Measurements from ENCODE around the gene EPN1. TPM values are rescaled to one million over a fixed set of nuclear protein-coding genes. Genes with fewer than 3 reads are reported as not detected.

EPN1 gene
- total and polyA plus RNA-seq, 2 donors from 2014 or later: 138 to 145 TPM

DNA sequence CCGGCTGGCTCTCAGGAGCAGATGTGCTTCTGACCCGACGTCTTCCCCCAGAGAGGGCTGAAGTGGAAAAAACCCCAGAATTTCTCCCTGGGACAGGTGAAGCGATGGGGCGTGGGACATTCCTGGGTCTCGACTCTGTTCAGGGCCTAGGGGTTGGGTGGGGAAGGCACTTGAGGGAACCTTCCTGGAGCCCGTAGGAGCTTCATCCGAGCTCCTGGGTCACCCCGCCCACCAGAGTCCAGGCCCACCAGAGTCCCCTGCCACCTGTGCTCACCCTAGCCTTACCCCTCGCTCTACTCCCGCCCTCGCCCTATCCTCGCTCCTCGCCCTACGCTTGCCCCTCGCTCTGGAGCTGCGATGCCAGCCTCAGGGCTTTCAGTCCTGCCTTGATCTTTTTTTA is 23.2 kb downstream of the EPN1 start:
- no peaks in the 10 kb centered on the region for H3K9me3 ChIP-seq (ENCODE audit: control insufficient read depth in 2 of 3, insufficient read depth in 1 of 3, low read length in 3 of 3)
- H3K27ac ChIP-seq (ENCODE audit: low read depth in 2 of 2, low read length in 2 of 2): no peak overlapping the region
- no peak overlapping the region for H3K9ac ChIP-seq (ENCODE audit: low read length in 3 of 3)
- no peaks in the 10 kb centered on the region for H3K4me1 ChIP-seq (ENCODE audit: control insufficient read depth in 2 of 3, insufficient read depth in 2 of 3, low read depth in 1 of 3, low read length in 3 of 3)
- peaks cover 0 to 29% (median 11%) of the 10 kb centered on the region in 3 donors for H3K36me3 ChIP-seq (ENCODE audit: control insufficient read depth in 2 of 3, insufficient read depth in 3 of 3, low read length in 3 of 3)
- no peak overlapping the region for H3K4me3 ChIP-seq (ENCODE audit: low read length in 3 of 3)
- FAIRE-seq (no peak), DNase-seq (no peak)
- TF ChIP-seq, protein P1, sequence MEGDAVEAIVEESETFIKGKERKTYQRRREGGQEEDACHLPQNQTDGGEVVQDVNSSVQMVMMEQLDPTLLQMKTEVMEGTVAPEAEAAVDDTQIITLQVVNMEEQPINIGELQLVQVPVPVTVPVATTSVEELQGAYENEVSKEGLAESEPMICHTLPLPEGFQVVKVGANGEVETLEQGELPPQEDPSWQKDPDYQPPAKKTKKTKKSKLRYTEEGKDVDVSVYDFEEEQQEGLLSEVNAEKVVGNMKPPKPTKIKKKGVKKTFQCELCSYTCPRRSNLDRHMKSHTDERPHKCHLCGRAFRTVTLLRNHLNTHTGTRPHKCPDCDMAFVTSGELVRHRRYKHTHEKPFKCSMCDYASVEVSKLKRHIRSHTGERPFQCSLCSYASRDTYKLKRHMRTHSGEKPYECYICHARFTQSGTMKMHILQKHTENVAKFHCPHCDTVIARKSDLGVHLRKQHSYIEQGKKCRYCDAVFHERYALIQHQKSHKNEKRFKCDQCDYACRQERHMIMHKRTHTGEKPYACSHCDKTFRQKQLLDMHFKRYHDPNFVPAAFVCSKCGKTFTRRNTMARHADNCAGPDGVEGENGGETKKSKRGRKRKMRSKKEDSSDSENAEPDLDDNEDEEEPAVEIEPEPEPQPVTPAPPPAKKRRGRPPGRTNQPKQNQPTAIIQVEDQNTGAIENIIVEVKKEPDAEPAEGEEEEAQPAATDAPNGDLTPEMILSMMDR (IDR thresholded peaks at IDR 0.05; ENCODE audit: borderline replicate concordance, extremely low read depth, insufficient read depth): no peak
- no peaks in the 10 kb centered on the region for H3K27me3 ChIP-seq (ENCODE audit: control insufficient read depth, insufficient read depth, low read length)
- intact Hi-C loops (cut with DNase I): no loop called here

DNA sequence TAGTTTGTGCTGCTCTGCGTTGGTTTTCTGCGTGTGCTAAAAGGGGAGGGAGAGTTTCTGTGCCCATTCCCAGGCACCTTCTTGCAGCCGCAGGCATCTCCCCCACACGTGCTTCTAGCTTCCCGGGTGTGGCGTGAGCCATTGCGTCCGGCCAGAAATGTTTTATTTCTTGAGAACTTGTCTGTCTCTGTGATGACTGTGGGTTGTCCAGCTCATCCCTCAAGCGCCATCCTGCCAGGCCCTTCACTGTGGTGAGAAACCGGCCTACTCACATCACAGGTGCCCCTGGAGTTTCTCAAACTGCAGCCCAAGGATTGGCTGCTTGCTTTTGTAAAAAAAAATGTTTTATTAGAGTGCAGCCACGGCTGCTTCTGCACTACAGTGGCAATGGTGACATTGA is 24.2 kb downstream of the EPN1 start:
- Histone ChIP-seq H3K9ac (ENCODE audit: low read length in 3 of 3) (no peak overlapping the region), H3K27ac (ENCODE audit: low read depth in 2 of 2, low read length in 2 of 2) (no peak overlapping the region), H3K4me3 (ENCODE audit: low read length in 3 of 3) (no peak overlapping the region), H3K9me3 (ENCODE audit: control insufficient read depth in 2 of 3, insufficient read depth in 1 of 3, low read length in 3 of 3) (no peaks in the 10 kb centered on the region), H3K36me3 (ENCODE audit: control insufficient read depth in 2 of 3, insufficient read depth in 3 of 3, low read length in 3 of 3) (peaks cover 0 to 21% (median 10%) of the 10 kb centered on the region in 3 donors), H3K27me3 (ENCODE audit: control insufficient read depth, insufficient read depth, low read length) (no peaks in the 10 kb centered on the region), H3K4me1 (ENCODE audit: control insufficient read depth in 2 of 3, insufficient read depth in 2 of 3, low read depth in 1 of 3, low read length in 3 of 3) (no peaks in the 10 kb centered on the region)
- intact Hi-C loops (cut with DNase I): no loop called here
- DNase-seq (no peak), FAIRE-seq (no peak)
- TF ChIP-seq, protein P1 (IDR thresholded peaks at IDR 0.05; ENCODE audit: borderline replicate concordance, extremely low read depth, insufficient read depth): no peak

DNA sequence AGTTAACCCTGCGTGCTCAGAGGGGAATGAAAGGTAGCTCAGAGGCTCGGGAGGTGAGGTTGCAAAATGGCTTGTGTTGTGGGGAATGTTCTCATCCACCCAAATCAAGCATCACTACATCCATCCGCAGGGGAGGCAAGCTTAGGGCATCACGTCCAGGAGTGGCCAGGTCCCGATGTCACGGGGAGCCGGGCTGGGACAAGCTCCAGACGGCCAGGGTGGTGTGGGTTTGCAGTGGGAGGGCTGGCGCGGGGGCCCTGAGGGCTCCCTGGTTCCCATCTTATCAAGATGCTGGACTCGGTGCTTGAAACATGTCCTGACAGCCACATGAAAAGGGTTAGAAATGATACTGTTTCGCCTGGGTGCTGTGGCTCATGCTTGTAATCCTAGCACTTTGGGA is 25.8 kb downstream of the EPN1 start:
- TF ChIP-seq, protein P1 (IDR thresholded peaks at IDR 0.05; ENCODE audit: borderline replicate concordance, extremely low read depth, insufficient read depth): no peak
- H3K9ac ChIP-seq (ENCODE audit: low read length in 3 of 3): no peak overlapping the region
- FAIRE-seq: no peak
- H3K27ac ChIP-seq (ENCODE audit: low read depth in 2 of 2, low read length in 2 of 2): no peak overlapping the region
- no peak overlapping the region for H3K4me3 ChIP-seq (ENCODE audit: low read length in 3 of 3)
- intact Hi-C loops (cut with DNase I): no loop called here
- no peaks in the 10 kb centered on the region for H3K9me3 ChIP-seq (ENCODE audit: control insufficient read depth in 2 of 3, insufficient read depth in 1 of 3, low read length in 3 of 3)
- H3K27me3 ChIP-seq (ENCODE audit: control insufficient read depth, insufficient read depth, low read length): no peaks in the 10 kb centered on the region
- H3K4me1 ChIP-seq (ENCODE audit: control insufficient read depth in 2 of 3, insufficient read depth in 2 of 3, low read depth in 1 of 3, low read length in 3 of 3): no peaks in the 10 kb centered on the region
- peaks cover 0 to 13% (median 9%) of the 10 kb centered on the region in 3 donors for H3K36me3 ChIP-seq (ENCODE audit: control insufficient read depth in 2 of 3, insufficient read depth in 3 of 3, low read length in 3 of 3)
- DNase-seq: no peak

DNA sequence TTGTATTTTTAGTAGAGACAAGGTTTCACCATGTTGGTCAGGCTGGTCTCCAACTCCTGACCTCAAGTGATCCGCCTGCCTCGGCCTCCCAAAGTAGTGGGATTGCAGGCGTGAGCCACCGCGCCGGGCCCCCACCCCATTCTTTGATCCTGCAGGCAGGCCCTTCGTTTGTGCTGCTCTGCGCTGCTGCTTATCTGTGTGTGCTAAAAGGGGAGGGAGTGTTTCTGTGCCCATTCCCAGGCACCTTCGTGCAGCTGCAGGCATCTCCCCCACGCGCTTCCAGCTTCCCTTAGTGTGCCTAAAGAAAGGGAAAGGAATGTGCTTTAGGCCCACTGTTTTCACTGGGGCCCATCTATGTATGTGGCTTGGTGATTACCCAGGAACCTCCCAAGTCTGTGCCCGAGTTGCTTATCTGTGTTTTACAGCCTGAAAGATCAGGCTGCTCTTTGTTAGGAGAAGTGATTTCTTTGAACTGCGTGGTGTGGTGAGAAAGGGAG is 27.2 kb downstream of the EPN1 start:
- Histone ChIP-seq H3K36me3 (ENCODE audit: control insufficient read depth in 2 of 3, insufficient read depth in 3 of 3, low read length in 3 of 3) (peaks cover 0 to 10% (median 3%) of the 10 kb centered on the region in 3 donors), H3K9ac (ENCODE audit: low read length in 3 of 3) (no peak overlapping the region), H3K9me3 (ENCODE audit: control insufficient read depth in 2 of 3, insufficient read depth in 1 of 3, low read length in 3 of 3) (no peaks in the 10 kb centered on the region), H3K4me3 (ENCODE audit: low read length in 3 of 3) (no peak overlapping the region), H3K27ac (ENCODE audit: low read depth in 2 of 2, low read length in 2 of 2) (no peak overlapping the region), H3K4me1 (ENCODE audit: control insufficient read depth in 2 of 3, insufficient read depth in 2 of 3, low read depth in 1 of 3, low read length in 3 of 3) (no peaks in the 10 kb centered on the region), H3K27me3 (ENCODE audit: control insufficient read depth, insufficient read depth, low read length) (no peaks in the 10 kb centered on the region)
- no peak for FAIRE-seq
- intact Hi-C loops (cut with DNase I): no loop called here
- TF ChIP-seq, protein P1 (IDR thresholded peaks at IDR 0.05; ENCODE audit: borderline replicate concordance, extremely low read depth, insufficient read depth): no peak
- DNase-seq: peak in 1 of 5 donors; percentile 33
